AG09319 (cell line): ENCODE results near the gene RPS2.

Experiments used
- DNase-seq: peaks from one replicate; pipeline ENCODE4 v3.0.0-alpha.2; 2010; ENCODE audit warnings: low read depth; ENCODE audit errors: extremely low read depth
- CTCF ChIP-seq: IDR thresholded peaks from 2 replicates; pipeline ENCODE4 v1.5.1; 2011; ENCODE audit warnings: low read depth, mild to moderate bottlenecking, inconsistent platforms, low read length, moderate library complexity

RPS2 gene

GRCh38 chr16:1990351-1991134, 25.9 kb upstream of the RPS2 start:
- no peak for DNase-seq
- no peak for TF ChIP-seq CTCF

- no peak for DNase-seq
- TF ChIP-seq CTCF = no peak
Measured at GRCh38 chr16:1990101-1990350, 25.4 kb upstream of the RPS2 start.

GRCh38 chr16:1989209-1990100, 24.8 kb upstream of the RPS2 start, which contains the start of gene SYNGR3:
SYNGR3 (plus strand) TSS chr16:1989970; CDS start chr16:1990103, 133 bp downstream.
- DNase-seq = no peak
- TF ChIP-seq CTCF = no peak

GRCh38 chr16:1987198-1987597, 22.6 kb upstream of the RPS2 start:
- no peak for DNase-seq
- no peak for TF ChIP-seq CTCF

- TF ChIP-seq CTCF = no peak
- no peak for DNase-seq
Measured at GRCh38 chr16:1985466-1986150, 21.0 kb upstream of the RPS2 start.

- DNase-seq = no peak
- no peak for TF ChIP-seq CTCF
Measured at GRCh38 chr16:1984347-1985225, 20.0 kb upstream of the RPS2 start.
